GM23338 (cell line): ENCODE data around the gene ABCA1. TPM values are rescaled to one million over a fixed set of nuclear protein-coding genes. Genes with fewer than 3 reads are reported as not detected.

Source experiments
- ATAC-seq: fragments of 200-7000 bp; cut with Tn5 transposase; 3 replicates; pipeline ENCODE4 v1.9.1; 2020
- DNase-seq: peaks from one replicate; pipeline ENCODE4 v3.0.0-alpha.2; 2015; ENCODE audit warnings: low spot score
- H2AFZ ChIP-seq: fragments of 200-600 bp; sonication (generic); 2 replicates; pipeline ENCODE4 v1.8.0; 2016; ENCODE audit warnings: antibody characterized with exemption, mild to moderate bottlenecking, moderate library complexity
- H3F3A ChIP-seq: fragments of 200-600 bp; sonication (generic); replicated peaks from 2 replicates; pipeline ENCODE4 v1.8.0; 2017; ENCODE audit warnings: antibody characterized with exemption, mixed run types, low read depth
- H3K27ac ChIP-seq: fragments of 200-600 bp; sonication (generic); 2 replicates; pipeline ENCODE4 v1.6.1; 2016; ENCODE audit warnings: low read depth
- H3K27me3 ChIP-seq: fragments of 200-600 bp; sonication (generic); 2 replicates; pipeline ENCODE4 v1.8.0; 2016; ENCODE audit warnings: mild to moderate bottlenecking, mixed run types, moderate library complexity; ENCODE audit not compliant: insufficient read depth
- H3K36me3 ChIP-seq: fragments of 200-600 bp; sonication (generic); 2 replicates; pipeline ENCODE4 v1.8.0; 2016; ENCODE audit warnings: mild to moderate bottlenecking; ENCODE audit not compliant: insufficient read depth
- H3K4me1 ChIP-seq: fragments of 200-600 bp; sonication (generic); 2 replicates; pipeline ENCODE4 v1.8.0; 2016; ENCODE audit warnings: mild to moderate bottlenecking, moderate library complexity; ENCODE audit not compliant: insufficient read depth
- H3K4me2 ChIP-seq: fragments of 200-600 bp; sonication (generic); 2 replicates; pipeline ENCODE4 v1.7.1; 2017; ENCODE audit warnings: mixed run types
- H3K4me3 ChIP-seq: fragments of 200-600 bp; sonication (generic); 2 replicates; pipeline ENCODE4 v1.6.1; 2016; ENCODE audit warnings: mixed run types
- H3K79me2 ChIP-seq: fragments of 200-600 bp; sonication (generic); replicated peaks from 2 replicates; pipeline ENCODE4 v1.8.0; 2017; ENCODE audit warnings: mild to moderate bottlenecking; ENCODE audit not compliant: insufficient read depth
- H3K9me2 ChIP-seq: fragments of 200-600 bp; sonication (generic); 2 replicates; pipeline ENCODE4 v1.8.0; 2017; ENCODE audit not compliant: insufficient read depth
- H4K20me1 ChIP-seq: fragments of 200-600 bp; sonication (generic); replicated peaks from 2 replicates; pipeline ENCODE4 v1.8.0; 2017; ENCODE audit warnings: mild to moderate bottlenecking; ENCODE audit not compliant: insufficient read depth
- H3K27ac Mint-ChIP-seq: 2 replicates; pipeline ENCODE4 v1.8.0; 2020; ENCODE audit warnings: inconsistent platforms, mild to moderate bottlenecking, moderate library complexity, mixed read lengths
- H3K27me3 Mint-ChIP-seq: 3 replicates; pipeline ENCODE4 v1.8.0; 2022; ENCODE audit warnings: low read depth, mild to moderate bottlenecking, moderate library complexity, mixed read lengths, inconsistent platforms; ENCODE audit not compliant: insufficient read depth, poor library complexity
- H3K36me3 Mint-ChIP-seq: 3 replicates; pipeline ENCODE4 v1.8.0; 2021; ENCODE audit warnings: low read depth, mild to moderate bottlenecking, inconsistent platforms, moderate library complexity, mixed read lengths
- H3K4me1 Mint-ChIP-seq: 3 replicates; pipeline ENCODE4 v1.8.0; 2020; ENCODE audit warnings: mild to moderate bottlenecking, inconsistent platforms, mixed read lengths
- H3K4me3 Mint-ChIP-seq: 3 replicates; pipeline ENCODE4 v1.8.0; 2021; ENCODE audit warnings: moderate library complexity, mild to moderate bottlenecking, inconsistent platforms, mixed read lengths
- H3K9me3 Mint-ChIP-seq: 3 replicates; pipeline ENCODE4 v1.8.0; 2020; ENCODE audit warnings: moderate library complexity, mild to moderate bottlenecking, inconsistent platforms, mixed read lengths
- CREB1 ChIP-seq: fragments of 250-450 bp; sonication (Bioruptor Pico); IDR thresholded peaks from 2 replicates; pipeline ENCODE4 v1.5.0; 2020; ENCODE audit warnings: low read depth, mild to moderate bottlenecking, moderate library complexity
- EZH2phosphoT487 ChIP-seq: fragments of 200-600 bp; sonication (generic); IDR thresholded peaks from one replicate; pipeline ENCODE4 v1.8.1; 2018; ENCODE audit warnings: antibody characterized with exemption; ENCODE audit not compliant: unreplicated experiment
- JUNB ChIP-seq: IDR thresholded peaks from one replicate; pipeline ENCODE4 v1.6.1; 2016; ENCODE audit warnings: antibody characterized with exemption; ENCODE audit not compliant: unreplicated experiment
- NANOG ChIP-seq: IDR thresholded peaks from 2 replicates; pipeline ENCODE4 v1.6.1; 2016; ENCODE audit warnings: antibody characterized with exemption, borderline replicate concordance
- POLR2AphosphoS5 ChIP-seq: IDR thresholded peaks from 2 replicates; pipeline ENCODE4 v1.6.1; 2016; ENCODE audit warnings: antibody characterized with exemption, low read depth
- STAT1 ChIP-seq: IDR thresholded peaks from one replicate; pipeline ENCODE4 v1.6.1; 2016; ENCODE audit warnings: antibody characterized with exemption; ENCODE audit not compliant: unreplicated experiment
- ZNF114 ChIP-seq: fragments of 250-450 bp; sonication (Bioruptor Pico); IDR thresholded peaks from 2 replicates; pipeline ENCODE4 v1.5.0; 2020; ENCODE audit warnings: mild to moderate bottlenecking, moderate library complexity
- ZNF331 ChIP-seq: fragments of 250-450 bp; sonication (Bioruptor Pico); IDR thresholded peaks from 2 replicates; pipeline ENCODE4 v1.5.0; 2020; ENCODE audit warnings: low read depth, mild to moderate bottlenecking, moderate library complexity
- polyA plus RNA-seq: library from polyadenylated mRNA; unstranded; fragments of >200 nt; fragmentation: Nextera tagmentation; extraction: Ambion mirVana; gene quantifications from 2 replicates; pipeline ENCODE4 v1.2.1, GENCODE V29; 2016
- total RNA-seq: library from RNA; depleted of rRNA; stranded (reverse); fragments of >200 nt; shearing (Covaris generic); gene quantifications from 2 replicates; pipeline ENCODE4 v1.2.3, GENCODE V29; 2014
- TF ChIP-seq, protein P1 (sequence below), 2 experiments: fragments of 200-600 bp in 1 of 2; sonication (generic) in 1 of 2; conservative IDR thresholded peaks; 2 replicates each; pipeline versions ENCODE4 v1.5.1 to v1.6.1; 2016 to 2017; ENCODE audit warnings: antibody characterized with exemption in 2 of 2, low read depth in 2 of 2, mild to moderate bottlenecking in 2 of 2, moderate library complexity in 1 of 2
- TF ChIP-seq, protein P2 (sequence below): IDR thresholded peaks from 2 replicates; pipeline ENCODE4 v1.6.1; 2016; ENCODE audit warnings: antibody characterized with exemption
- TF ChIP-seq, protein P3 (sequence below): fragments of 250-450 bp; sonication (Bioruptor Pico); IDR thresholded peaks from 2 replicates; pipeline ENCODE4 v1.5.0; 2020; ENCODE audit warnings: mild to moderate bottlenecking, moderate library complexity

ABCA1 gene
- total and polyA plus RNA-seq, 2 experiments from 2014 or later: 1.4 to 2.8 TPM

DNA sequence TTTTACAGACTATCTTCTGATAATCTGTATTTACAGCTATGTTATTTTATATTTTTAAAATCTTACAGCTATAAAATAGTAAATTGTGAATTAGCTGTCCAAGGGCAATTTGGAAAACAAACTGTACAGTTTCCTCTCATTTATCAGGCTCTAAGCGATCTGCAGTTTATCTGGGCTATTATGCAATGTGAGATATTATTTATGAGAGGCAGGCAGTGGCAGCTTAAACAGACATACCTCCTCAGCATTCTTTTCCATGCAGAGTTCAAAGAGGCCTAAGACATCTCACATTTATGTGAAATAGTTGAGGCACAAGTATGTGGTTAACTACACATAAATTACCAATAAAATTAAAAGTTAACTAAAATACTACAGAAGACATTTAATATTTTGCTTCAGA, 153.8 kb downstream of the ABCA1 start (continued):
- TF ChIP-seq, protein P1, sequence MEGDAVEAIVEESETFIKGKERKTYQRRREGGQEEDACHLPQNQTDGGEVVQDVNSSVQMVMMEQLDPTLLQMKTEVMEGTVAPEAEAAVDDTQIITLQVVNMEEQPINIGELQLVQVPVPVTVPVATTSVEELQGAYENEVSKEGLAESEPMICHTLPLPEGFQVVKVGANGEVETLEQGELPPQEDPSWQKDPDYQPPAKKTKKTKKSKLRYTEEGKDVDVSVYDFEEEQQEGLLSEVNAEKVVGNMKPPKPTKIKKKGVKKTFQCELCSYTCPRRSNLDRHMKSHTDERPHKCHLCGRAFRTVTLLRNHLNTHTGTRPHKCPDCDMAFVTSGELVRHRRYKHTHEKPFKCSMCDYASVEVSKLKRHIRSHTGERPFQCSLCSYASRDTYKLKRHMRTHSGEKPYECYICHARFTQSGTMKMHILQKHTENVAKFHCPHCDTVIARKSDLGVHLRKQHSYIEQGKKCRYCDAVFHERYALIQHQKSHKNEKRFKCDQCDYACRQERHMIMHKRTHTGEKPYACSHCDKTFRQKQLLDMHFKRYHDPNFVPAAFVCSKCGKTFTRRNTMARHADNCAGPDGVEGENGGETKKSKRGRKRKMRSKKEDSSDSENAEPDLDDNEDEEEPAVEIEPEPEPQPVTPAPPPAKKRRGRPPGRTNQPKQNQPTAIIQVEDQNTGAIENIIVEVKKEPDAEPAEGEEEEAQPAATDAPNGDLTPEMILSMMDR (conservative IDR thresholded peaks at IDR 0.05; ENCODE audit: low read depth in 2 of 2): no peak
- no peak for TF ChIP-seq ZNF331 (CRISPR knock-in tag)
- no peak for TF ChIP-seq NANOG
- TF ChIP-seq, protein P2, sequence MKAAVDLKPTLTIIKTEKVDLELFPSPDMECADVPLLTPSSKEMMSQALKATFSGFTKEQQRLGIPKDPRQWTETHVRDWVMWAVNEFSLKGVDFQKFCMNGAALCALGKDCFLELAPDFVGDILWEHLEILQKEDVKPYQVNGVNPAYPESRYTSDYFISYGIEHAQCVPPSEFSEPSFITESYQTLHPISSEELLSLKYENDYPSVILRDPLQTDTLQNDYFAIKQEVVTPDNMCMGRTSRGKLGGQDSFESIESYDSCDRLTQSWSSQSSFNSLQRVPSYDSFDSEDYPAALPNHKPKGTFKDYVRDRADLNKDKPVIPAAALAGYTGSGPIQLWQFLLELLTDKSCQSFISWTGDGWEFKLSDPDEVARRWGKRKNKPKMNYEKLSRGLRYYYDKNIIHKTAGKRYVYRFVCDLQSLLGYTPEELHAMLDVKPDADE: no peak
- TF ChIP-seq EZH2phosphoT487: no peak
- no peak for TF ChIP-seq STAT1
- TF ChIP-seq ZNF114 (CRISPR knock-in tag): no peak

DNA sequence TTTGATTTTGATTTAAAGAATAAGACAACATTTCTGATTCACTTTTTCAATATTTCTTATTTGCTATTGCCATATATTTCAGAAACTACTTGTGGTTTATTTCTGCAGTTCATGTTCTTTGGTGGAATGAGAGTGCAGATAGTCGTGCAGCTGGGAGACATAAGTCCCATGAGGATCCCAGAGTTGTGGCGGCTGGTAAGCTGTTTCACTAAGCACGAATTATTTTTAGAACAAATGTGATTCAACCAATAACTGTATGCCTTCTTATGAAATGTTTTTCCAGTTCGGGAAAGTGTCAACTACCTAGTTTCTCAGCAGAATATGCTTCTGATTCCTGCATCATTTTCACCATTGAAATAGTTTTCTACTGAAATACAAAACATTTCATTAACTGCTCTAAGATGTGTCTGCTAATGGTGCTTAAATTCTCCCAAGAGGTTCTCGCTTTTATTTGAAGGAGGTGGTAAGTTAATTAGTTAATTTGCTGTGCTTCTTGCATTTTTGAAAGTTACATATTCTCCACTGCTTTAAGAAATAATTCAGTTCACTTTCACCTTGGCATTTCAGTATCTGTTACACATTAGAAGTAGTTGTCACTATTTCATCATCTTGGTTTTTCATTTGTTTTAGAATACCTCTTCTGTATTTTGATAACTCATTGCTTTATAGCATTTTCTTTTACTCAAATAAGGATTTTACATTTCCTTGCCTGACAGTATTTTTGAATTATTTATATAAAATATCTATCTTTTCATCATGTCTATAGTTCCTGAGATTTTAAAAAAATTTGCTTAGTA, 155.0 kb downstream of the ABCA1 start:
- Histone ChIP-seq H3K27me3 (no peaks in the 10 kb centered on the region), H3K4me3 (no peak overlapping the region), H3K4me2 (no peak overlapping the region), H3K27ac (no peak overlapping the region), H2AFZ (no peak overlapping the region), H3K79me2 (no peaks in the 10 kb centered on the region), H3F3A (no peaks in the 10 kb centered on the region), H3K4me1 (no peaks in the 10 kb centered on the region), H3K9me2 (no peaks in the 10 kb centered on the region), H3K36me3 (no peaks in the 10 kb centered on the region), H4K20me1 (no peaks in the 10 kb centered on the region)
- no peak overlapping the region for H3K4me3 Mint-ChIP-seq
- H3K27me3 Mint-ChIP-seq: no peaks in the 10 kb centered on the region
- no peak overlapping the region for H3K27ac Mint-ChIP-seq
- no peaks in the 10 kb centered on the region for H3K9me3 Mint-ChIP-seq
- no peaks in the 10 kb centered on the region for H3K36me3 Mint-ChIP-seq
- no peak for TF ChIP-seq JUNB
- TF ChIP-seq POLR2AphosphoS5: no peak
- TF ChIP-seq, protein P3, sequence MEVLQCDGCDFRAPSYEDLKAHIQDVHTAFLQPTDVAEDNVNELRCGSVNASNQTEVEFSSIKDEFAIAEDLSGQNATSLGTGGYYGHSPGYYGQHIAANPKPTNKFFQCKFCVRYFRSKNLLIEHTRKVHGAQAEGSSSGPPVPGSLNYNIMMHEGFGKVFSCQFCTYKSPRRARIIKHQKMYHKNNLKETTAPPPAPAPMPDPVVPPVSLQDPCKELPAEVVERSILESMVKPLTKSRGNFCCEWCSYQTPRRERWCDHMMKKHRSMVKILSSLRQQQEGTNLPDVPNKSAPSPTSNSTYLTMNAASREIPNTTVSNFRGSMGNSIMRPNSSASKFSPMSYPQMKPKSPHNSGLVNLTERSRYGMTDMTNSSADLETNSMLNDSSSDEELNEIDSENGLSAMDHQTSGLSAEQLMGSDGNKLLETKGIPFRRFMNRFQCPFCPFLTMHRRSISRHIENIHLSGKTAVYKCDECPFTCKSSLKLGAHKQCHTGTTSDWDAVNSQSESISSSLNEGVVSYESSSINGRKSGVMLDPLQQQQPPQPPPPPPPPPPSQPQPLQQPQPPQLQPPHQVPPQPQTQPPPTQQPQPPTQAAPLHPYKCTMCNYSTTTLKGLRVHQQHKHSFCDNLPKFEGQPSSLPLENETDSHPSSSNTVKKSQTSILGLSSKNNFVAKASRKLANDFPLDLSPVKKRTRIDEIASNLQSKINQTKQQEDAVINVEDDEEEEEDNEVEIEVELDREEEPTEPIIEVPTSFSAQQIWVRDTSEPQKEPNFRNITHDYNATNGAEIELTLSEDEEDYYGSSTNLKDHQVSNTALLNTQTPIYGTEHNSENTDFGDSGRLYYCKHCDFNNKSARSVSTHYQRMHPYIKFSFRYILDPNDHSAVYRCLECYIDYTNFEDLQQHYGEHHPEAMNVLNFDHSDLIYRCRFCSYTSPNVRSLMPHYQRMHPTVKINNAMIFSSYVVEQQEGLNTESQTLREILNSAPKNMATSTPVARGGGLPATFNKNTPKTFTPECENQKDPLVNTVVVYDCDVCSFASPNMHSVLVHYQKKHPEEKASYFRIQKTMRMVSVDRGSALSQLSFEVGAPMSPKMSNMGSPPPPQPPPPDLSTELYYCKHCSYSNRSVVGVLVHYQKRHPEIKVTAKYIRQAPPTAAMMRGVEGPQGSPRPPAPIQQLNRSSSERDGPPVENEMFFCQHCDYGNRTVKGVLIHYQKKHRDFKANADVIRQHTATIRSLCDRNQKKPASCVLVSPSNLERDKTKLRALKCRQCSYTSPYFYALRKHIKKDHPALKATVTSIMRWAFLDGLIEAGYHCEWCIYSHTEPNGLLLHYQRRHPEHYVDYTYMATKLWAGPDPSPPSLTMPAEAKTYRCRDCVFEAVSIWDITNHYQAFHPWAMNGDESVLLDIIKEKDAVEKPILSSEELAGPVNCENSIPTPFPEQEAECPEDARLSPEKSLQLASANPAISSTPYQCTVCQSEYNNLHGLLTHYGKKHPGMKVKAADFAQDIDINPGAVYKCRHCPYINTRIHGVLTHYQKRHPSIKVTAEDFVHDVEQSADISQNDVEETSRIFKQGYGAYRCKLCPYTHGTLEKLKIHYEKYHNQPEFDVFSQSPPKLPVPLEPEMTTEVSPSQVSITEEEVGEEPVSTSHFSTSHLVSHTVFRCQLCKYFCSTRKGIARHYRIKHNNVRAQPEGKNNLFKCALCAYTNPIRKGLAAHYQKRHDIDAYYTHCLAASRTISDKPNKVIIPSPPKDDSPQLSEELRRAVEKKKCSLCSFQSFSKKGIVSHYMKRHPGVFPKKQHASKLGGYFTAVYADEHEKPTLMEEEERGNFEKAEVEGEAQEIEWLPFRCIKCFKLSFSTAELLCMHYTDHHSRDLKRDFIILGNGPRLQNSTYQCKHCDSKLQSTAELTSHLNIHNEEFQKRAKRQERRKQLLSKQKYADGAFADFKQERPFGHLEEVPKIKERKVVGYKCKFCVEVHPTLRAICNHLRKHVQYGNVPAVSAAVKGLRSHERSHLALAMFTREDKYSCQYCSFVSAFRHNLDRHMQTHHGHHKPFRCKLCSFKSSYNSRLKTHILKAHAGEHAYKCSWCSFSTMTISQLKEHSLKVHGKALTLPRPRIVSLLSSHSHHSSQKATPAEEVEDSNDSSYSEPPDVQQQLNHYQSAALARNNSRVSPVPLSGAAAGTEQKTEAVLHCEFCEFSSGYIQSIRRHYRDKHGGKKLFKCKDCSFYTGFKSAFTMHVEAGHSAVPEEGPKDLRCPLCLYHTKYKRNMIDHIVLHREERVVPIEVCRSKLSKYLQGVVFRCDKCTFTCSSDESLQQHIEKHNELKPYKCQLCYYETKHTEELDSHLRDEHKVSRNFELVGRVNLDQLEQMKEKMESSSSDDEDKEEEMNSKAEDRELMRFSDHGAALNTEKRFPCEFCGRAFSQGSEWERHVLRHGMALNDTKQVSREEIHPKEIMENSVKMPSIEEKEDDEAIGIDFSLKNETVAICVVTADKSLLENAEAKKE: no peak
- TF ChIP-seq ZNF331 (CRISPR knock-in tag): no peak
- no peak for TF ChIP-seq CREB1 (CRISPR knock-in tag)
- TF ChIP-seq ZNF114 (CRISPR knock-in tag): no peak
- TF ChIP-seq, protein P1 (conservative IDR thresholded peaks at IDR 0.05; ENCODE audit: low read depth in 2 of 2): no peak
- DNase-seq (no peak), ATAC-seq (no peak)
- H3K4me1 Mint-ChIP-seq: no peaks in the 10 kb centered on the region
